NCI-H748 (cell line): ENCODE results near the gene MAP4K2.
"Not testable (repeated sequence)": the region's sequence is repeated elsewhere in the genome, so short reads cannot be mapped to it uniquely, and the experiment has no call there.

Source experiments
- DNase-seq: peaks from one replicate; lab custom pipeline; 2025; ENCODE audit not compliant: unreplicated experiment; lab: John Stamatoyannopoulos, UW

The MAP4K2 gene

GRCh38 chr11:64803158-64803845, at the start of gene MAP4K2:
TSS of gene MAP4K2 (minus strand) at chr11:64803214. CDS start at chr11:64803149, 65 bp downstream.
- peak; percentile 87 for DNase-seq

GRCh38 chr11:64851831-64852351, 48.9 kb upstream of the MAP4K2 start:
- no peak for DNase-seq

- no peak for DNase-seq
Observed at GRCh38 chr11:64850979-64851567, 48.1 kb upstream of the MAP4K2 start.

GRCh38 chr11:64849598-64850356, 46.8 kb upstream of the MAP4K2 start:
- no peak for DNase-seq

- no peak for DNase-seq
Observed at GRCh38 chr11:64848826-64849597, 46.0 kb upstream of the MAP4K2 start.

GRCh38 chr11:64848214-64848825, 45.3 kb upstream of the MAP4K2 start:
- no peak for DNase-seq

GRCh38 chr11:64846998-64847666, 44.1 kb upstream of the MAP4K2 start:
- DNase-seq, result peak; percentile 92

- DNase-seq, result not testable (repeated sequence)
Observed at GRCh38 chr11:64845776-64846129, 42.7 kb upstream of the MAP4K2 start.

GRCh38 chr11:64845129-64845775, 42.2 kb upstream of the MAP4K2 start:
- DNase-seq, result no peak

GRCh38 chr11:64844330-64845128, 41.5 kb upstream of the MAP4K2 start, which contains the start of gene CDC42BPG:
TSS of gene CDC42BPG (minus strand) at chr11:64844653. CDS start at chr11:64844569, 84 bp downstream.
- DNase-seq, result peak; percentile 93

GRCh38 chr11:64843686-64844329, 40.8 kb upstream of the MAP4K2 start:
- DNase-seq, result peak; percentile 56

GRCh38 chr11:64842851-64843685, 40.1 kb upstream of the MAP4K2 start:
- DNase-seq, result peak; percentile 30

GRCh38 chr11:64842366-64842759, 39.3 kb upstream of the MAP4K2 start:
- DNase-seq, result no peak

GRCh38 chr11:64841592-64842365, 38.8 kb upstream of the MAP4K2 start:
- DNase-seq, result no peak

- no peak for DNase-seq
Observed at GRCh38 chr11:64839887-64840782, 37.1 kb upstream of the MAP4K2 start.

- no peak for DNase-seq
Observed at GRCh38 chr11:64839335-64839734, 36.3 kb upstream of the MAP4K2 start.
